ENCODE measurements around the gene PRRT1B.

The PRRT1B gene

GRCh38 chr9:131594906-131595665 lies 49.8 kb downstream of the PRRT1B start:
- DNase-seq (ENCODE audit: low read depth in 2 of 3, low spot score in 2 of 3), result no peak

- DNase-seq (ENCODE audit: low read depth in 2 of 3, low spot score in 2 of 3), result no peak
These were observed 50.5 kb downstream of the PRRT1B start for GRCh38 chr9:131595696-131596429.

- DNase-seq (ENCODE audit: low read depth in 2 of 3, low spot score in 2 of 3), result no peak
These were observed 51.1 kb downstream of the PRRT1B start for GRCh38 chr9:131596430-131596743.

GRCh38 chr9:131597246-131597645 lies 51.9 kb downstream of the PRRT1B start:
- DNase-seq (ENCODE audit: low read depth in 2 of 3, low spot score in 2 of 3), result no peak

- no peak for DNase-seq (ENCODE audit: low read depth in 2 of 3, low spot score in 2 of 3)
These were observed 52.8 kb downstream of the PRRT1B start for GRCh38 chr9:131598121-131598520.

GRCh38 chr9:131601683-131602181 lies 56.4 kb downstream of the PRRT1B start:
- DNase-seq (ENCODE audit: low read depth in 2 of 3, low spot score in 2 of 3), result no peak

GRCh38 chr9:131603199-131603598 lies 57.9 kb downstream of the PRRT1B start:
- no peak for DNase-seq (ENCODE audit: low read depth in 2 of 3, low spot score in 2 of 3)

- DNase-seq (ENCODE audit: low read depth in 2 of 3, low spot score in 2 of 3), result no peak
These were observed 58.6 kb downstream of the PRRT1B start for GRCh38 chr9:131603711-131604439.

- DNase-seq (ENCODE audit: low read depth in 2 of 3, low spot score in 2 of 3), result no peak
These were observed 60.7 kb downstream of the PRRT1B start for GRCh38 chr9:131605770-131606590.

GRCh38 chr9:131606896-131607567 lies 61.7 kb downstream of the PRRT1B start:
- DNase-seq (ENCODE audit: low read depth in 2 of 3, low spot score in 2 of 3), result no peak

GRCh38 chr9:131607591-131607990 lies 62.3 kb downstream of the PRRT1B start:
- DNase-seq (ENCODE audit: low read depth in 2 of 3, low spot score in 2 of 3), result no peak

- no peak for DNase-seq (ENCODE audit: low read depth in 2 of 3, low spot score in 2 of 3)
These were observed 63.2 kb downstream of the PRRT1B start for GRCh38 chr9:131608493-131609037.

All from activated CD8-positive, alpha-beta memory T cell treated with anti-CD3 and anti-CD28 coated beads for 48 hours (primary cell).